Prostate gland (tissue), 2 donors: ENCODE data around the gene ACTL7B. TPM values are rescaled to one million over a fixed set of nuclear protein-coding genes. Genes with fewer than 3 reads are reported as not detected.
"Not testable (repeated sequence)": the region's sequence is repeated elsewhere in the genome, so short reads cannot be mapped to it uniquely, and the experiment has no call there.

Source experiments
- DNase-seq: peaks from one replicate; pipeline ENCODE4 v3.0.0-alpha.2; 2019; ENCODE audit warnings: low spot score
- H3K27ac ChIP-seq, 2 donors: fragments of 200-600 bp; sonication (generic); 2 replicates each; pipeline ENCODE4 v1.5.1; 2017 to 2019
- H3K27me3 ChIP-seq: fragments of 200-600 bp; sonication (generic); replicated peaks from 2 replicates; pipeline ENCODE4 v1.5.1; 2019; ENCODE audit not compliant: insufficient read depth
- H3K36me3 ChIP-seq, 2 donors: fragments of 200-600 bp; sonication (generic); 1 replicate in 1 of 2; 2 replicates in 1 of 2; pipeline versions ENCODE4 v1.5.1 to v1.8.1; 2017 to 2019
- H3K4me1 ChIP-seq: fragments of 200-600 bp; sonication (generic); replicated peaks from 2 replicates; pipeline ENCODE4 v1.5.1; 2019
- H3K4me3 ChIP-seq, 2 donors: fragments of 200-600 bp; sonication (generic); 2 replicates each; pipeline ENCODE4 v1.5.1; 2017 to 2019
- H3K9me3 ChIP-seq: fragments of 200-600 bp; sonication (generic); 2 replicates; pipeline ENCODE4 v1.5.1; 2017
- CTCF ChIP-seq, 4 experiments: fragments of 200-600 bp in 2 of 4; fragments of 450-650 bp in 2 of 4; sonication (generic) in 2 of 4; IDR thresholded peaks; 1 replicate in 3 of 4; 2 replicates in 1 of 4; pipeline ENCODE4 v1.5.1; 2016 to 2019; ENCODE audit warnings: antibody characterized with exemption in 4 of 4, mild to moderate bottlenecking in 2 of 4, moderate library complexity in 2 of 4
- POLR2A ChIP-seq: fragments of 450-650 bp; IDR thresholded peaks from one replicate; pipeline ENCODE4 v1.6.1; 2016; ENCODE audit warnings: antibody characterized with exemption, mild to moderate bottlenecking
- POLR2AphosphoS5 ChIP-seq: sonication (generic); formaldehyde crosslinking; IDR thresholded peaks from one replicate; pipeline ENCODE4 v1.6.1; 2017; ENCODE audit warnings: antibody characterized with exemption
- WGBS: methylation state at CpG from one replicate; pipeline ENCODE4 v1.1.5; 2018; 5-methylcytosine and 5-hydroxymethylcytosine counted together
- intact Hi-C: fragments of 100-400 bp; cut with DNase I; formaldehyde crosslinking; loops from one replicate; pipeline ENCODE4 v1.14.2; 2022
- total RNA-seq, 2 donors: library from RNA; depleted of rRNA; stranded (reverse); fragments of >200 nt; gene quantifications; one replicate each; pipeline ENCODE4 v1.1.0, GENCODE V29; 2016

ACTL7B gene
- total RNA-seq, 2 donors from 2014 or later: 11.1 TPM; not detected in 1

GRCh38 chr9:108897324-108898096 lies 41.7 kb upstream of the ACTL7B start:
- Histone ChIP-seq H3K27ac (no peak overlapping the region), H3K36me3 (peaks cover 0 to 8% of the 10 kb centered on the region in 2 donors), H3K27me3 (no peaks in the 10 kb centered on the region), H3K4me1 (no peaks in the 10 kb centered on the region), H3K9me3 (no peaks in the 10 kb centered on the region), H3K4me3 (no peak overlapping the region)
- intact Hi-C loops: no loop called here
- 84% methylated on average over 2 of the region's 2 CpGs for WGBS
- DNase-seq: no peak
- TF ChIP-seq CTCF (IDR thresholded peaks at IDR 0.05) (no peak), POLR2A (no peak), POLR2AphosphoS5 (no peak)

- H3K36me3 ChIP-seq: peaks cover 0 to 9% of the 10 kb centered on the region in 2 donors
- no peak for TF ChIP-seq POLR2AphosphoS5
- no peak for TF ChIP-seq CTCF (IDR thresholded peaks at IDR 0.05)
- TF ChIP-seq POLR2A: no peak
- no peak overlapping the region for H3K27ac ChIP-seq
- no peaks in the 10 kb centered on the region for H3K27me3 ChIP-seq
- H3K9me3 ChIP-seq: no peaks in the 10 kb centered on the region
- DNase-seq: no peak
- intact Hi-C loops: no loop called here
- no peak overlapping the region for H3K4me3 ChIP-seq
- 57% methylated on average over 4 of the region's 4 CpGs for WGBS
- H3K4me1 ChIP-seq: no peaks in the 10 kb centered on the region
Observed at GRCh38 chr9:108894225-108894997, 38.6 kb upstream of the ACTL7B start.

GRCh38 chr9:108889649-108890067 lies 33.9 kb upstream of the ACTL7B start:
- no peak for TF ChIP-seq CTCF (IDR thresholded peaks at IDR 0.05)
- TF ChIP-seq POLR2AphosphoS5: no peak
- TF ChIP-seq POLR2A: no peak
- Histone ChIP-seq H3K9me3 (no peaks in the 10 kb centered on the region), H3K4me3 (no peak overlapping the region), H3K36me3 (peaks cover 0 to 9% of the 10 kb centered on the region in 2 donors), H3K27me3 (no peaks in the 10 kb centered on the region), H3K4me1 (no peaks in the 10 kb centered on the region), H3K27ac (no peak overlapping the region)
- intact Hi-C loops: no loop called here
- DNase-seq: no peak
- WGBS: 65% methylated on average over 4 of the region's 4 CpGs

GRCh38 chr9:108886594-108887271 lies 30.9 kb upstream of the ACTL7B start:
- H3K4me1 ChIP-seq, H3K4me3 ChIP-seq, H3K27ac ChIP-seq, H3K36me3 ChIP-seq, DNase-seq, H3K9me3 ChIP-seq, intact Hi-C loops, H3K27me3 ChIP-seq: not testable (repeated sequence)
- 89% methylated on average over 3 of the region's 3 CpGs for WGBS

GRCh38 chr9:108885643-108886348 lies 30.0 kb upstream of the ACTL7B start:
- TF ChIP-seq POLR2A (no peak), CTCF (IDR thresholded peaks at IDR 0.05) (no peak), POLR2AphosphoS5 (no peak)
- Histone ChIP-seq H3K9me3 (no peaks in the 10 kb centered on the region), H3K27me3 (no peaks in the 10 kb centered on the region), H3K4me1 (no peaks in the 10 kb centered on the region), H3K36me3 (no peaks in the 10 kb centered on the region), H3K27ac (no peak overlapping the region), H3K4me3 (no peak overlapping the region)
- 43% methylated on average over 1 of the region's 1 CpG for WGBS
- DNase-seq: no peak
- intact Hi-C loops: no loop called here
